Naive thymus-derived CD8-positive, alpha-beta T cell (primary cell): ENCODE data around the gene POLL. TPM values are rescaled to one million over a fixed set of nuclear protein-coding genes. Genes with fewer than 3 reads are reported as not detected.

Source experiments
- ATAC-seq, 2 donors: fragments of 150-1000 bp; cut with Tn5 transposase in 1 of 2; sonication (Bioruptor Pico), chemical (Tn5 transposase) in 1 of 2; 1 replicate in 1 of 2; 2 replicates in 1 of 2; pipeline ENCODE4 v1.10.0; 2021; ENCODE audit warnings: mild to moderate bottlenecking in 2 of 2, moderate library complexity in 2 of 2
- POLR2A ChIA-PET: fragments of 350-600 bp; sonication (Branson Sonifier 250); formaldehyde crosslinking; loops from one replicate; lab custom pipeline; 2021; ENCODE audit warnings: antibody characterized with exemption; lab: Charles Lee
- DNase-seq, 10 donors: peaks; one replicate each; pipeline versions ENCODE4 v3.0.0 to v3.0.0-alpha.2; 2020 to 2022
- H3K27ac Mint-ChIP-seq, 10 donors: one replicate each; pipeline ENCODE4 v1.8.0; 2020 to 2022; ENCODE audit warnings: mild to moderate bottlenecking in 10 of 10, mixed read lengths in 10 of 10, moderate library complexity in 4 of 10, inconsistent platforms in 1 of 10
- H3K27me3 Mint-ChIP-seq, 5 donors: one replicate each; pipeline ENCODE4 v1.8.0; 2021 to 2022; ENCODE audit warnings: mixed read lengths in 5 of 5
- H3K36me3 Mint-ChIP-seq, 3 donors: one replicate each; pipeline ENCODE4 v1.8.0; 2020 to 2022; ENCODE audit warnings: mixed read lengths in 3 of 3, mild to moderate bottlenecking in 2 of 3, inconsistent platforms in 1 of 3
- H3K4me1 Mint-ChIP-seq, 4 donors: one replicate each; pipeline ENCODE4 v1.8.0; 2021 to 2022; ENCODE audit warnings: mixed read lengths in 4 of 4
- H3K4me3 Mint-ChIP-seq, 10 donors: one replicate each; pipeline ENCODE4 v1.8.0; 2020 to 2022; ENCODE audit warnings: mild to moderate bottlenecking in 10 of 10, mixed read lengths in 10 of 10, moderate library complexity in 6 of 10, inconsistent platforms in 1 of 10
- H3K9me3 Mint-ChIP-seq, 9 donors: one replicate each; pipeline ENCODE4 v1.8.0; 2020 to 2022; ENCODE audit warnings: mixed read lengths in 9 of 9, mild to moderate bottlenecking in 3 of 9, inconsistent platforms in 1 of 9, moderate library complexity in 1 of 9
- microRNA-seq: library from miRNA; unstranded; fragments of <30 nt; microRNA quantifications from one replicate; pipeline ENCODE4 v1.2.0, GENCODE V29; 2022; ENCODE audit warnings: borderline microRNAs expressed
- polyA plus RNA-seq, 3 donors: library from polyadenylated mRNA; unstranded; fragments of 300-500 nt; fragmentation: Illumina TruSeq; gene quantifications; one replicate each; pipeline ENCODE4 v1.2.3, GENCODE V29; 2021
- total RNA-seq, 8 experiments: library from RNA in 2 of 8; stranded (reverse) in 2 of 8; gene quantifications; one replicate each; pipeline ENCODE4 v1.2.3 and lab custom pipeline; 2021 to 2026

POLL gene
- total and polyA plus RNA-seq, 5 experiments from 2014 or later, result 10.6 to 48.9 (median 16.7) TPM

- Mint-ChIP-seq H3K36me3 (peaks cover 3 to 81% (median 11%) of the 10 kb centered on the region in 3 donors), H3K27ac (no peak overlapping the region), H3K4me3 (no peak overlapping the region), H3K9me3 (no peaks in the 10 kb centered on the region), H3K27me3 (no peaks in the 10 kb centered on the region), H3K4me1 (no peaks in the 10 kb centered on the region)
- ATAC-seq (no peak), DNase-seq (no peak)
- POLR2A ChIA-PET, result no interaction called here
These were observed 58.1 kb downstream of the POLL start for GRCh38 chr10:101529725-101530553.

GRCh38 chr10:101529207-101529606, 58.9 kb downstream of the POLL start:
- no peaks in the 10 kb centered on the region for H3K9me3 Mint-ChIP-seq
- ATAC-seq, result no peak
- POLR2A ChIA-PET, result no interaction called here
- DNase-seq, result no peak
- H3K36me3 Mint-ChIP-seq, result peaks cover 3 to 76% (median 13%) of the 10 kb centered on the region in 3 donors
- no peak overlapping the region for H3K4me3 Mint-ChIP-seq
- no peaks in the 10 kb centered on the region for H3K4me1 Mint-ChIP-seq
- no peak overlapping the region for H3K27ac Mint-ChIP-seq
- H3K27me3 Mint-ChIP-seq, result no peaks in the 10 kb centered on the region

Small RNAs within 50 kb of the gene (microRNA-seq; reads per million reads assigned to microRNA genes)
- gene MIR3158-1, result not detected
- not detected for gene MIR3158-2

Other genes with a start within 250 kb of the POLL start
- 10 to 100 TPM; 23.3 to 23.8 TPM for gene BTRC, start 234.1 kb downstream of the POLL start, total RNA-seq
- gene BTRC, start 234.1 kb downstream of the POLL start, polyA plus RNA-seq, result 10 to 100 TPM in 1 of 3 donors, 1 to 10 TPM in 2; 7.9 to 11.0 (median 8.6) TPM
- gene DPCD, start 64 bp upstream of the POLL start, total RNA-seq, result 1 to 10 TPM in 1 of 2 experiments, under 1 TPM in 1; 0.75 to 1.4 TPM
- 1 to 10 TPM; 1.3 to 3.0 (median 2.4) TPM for gene DPCD, start 64 bp upstream of the POLL start, polyA plus RNA-seq
- gene FBXW4, start 106.9 kb upstream of the POLL start, total RNA-seq, result 100 to 1,000 TPM in 1 of 2 experiments, 10 to 100 TPM in 1; 91.2 to 106 TPM
- 10 to 100 TPM in 1 of 3 donors, 1 to 10 TPM in 2; 6.1 to 13.1 (median 6.5) TPM for gene FBXW4, start 106.9 kb upstream of the POLL start, polyA plus RNA-seq
- not detected for gene FGF8, start 187.9 kb upstream of the POLL start, total RNA-seq
- gene FGF8, start 187.9 kb upstream of the POLL start, polyA plus RNA-seq, result not detected
- gene NPM3, start 195.2 kb upstream of the POLL start, total RNA-seq, result 10 to 100 TPM; 17.1 to 19.1 TPM
- 10 to 100 TPM; 14.6 to 19.3 (median 18.9) TPM for gene NPM3, start 195.2 kb upstream of the POLL start, polyA plus RNA-seq
- gene OGA, start 230.2 kb upstream of the POLL start, total RNA-seq, result 100 to 1,000 TPM; 370 to 406 TPM
- gene OGA, start 230.2 kb upstream of the POLL start, polyA plus RNA-seq, result 10 to 100 TPM; 35.7 to 43.7 (median 41.9) TPM